ENCODE results near the gene HS2ST1. TPM values are rescaled to one million over a fixed set of nuclear protein-coding genes. Genes with fewer than 3 reads are reported as not detected.
"Not testable (repeated sequence)": the region's sequence is repeated elsewhere in the genome, so short reads cannot be mapped to it uniquely, and the experiment has no call there.

Gene HS2ST1
- polyA plus RNA-seq, 4 donors: 4.1 to 37.8 (median 7.5) TPM

DNA sequence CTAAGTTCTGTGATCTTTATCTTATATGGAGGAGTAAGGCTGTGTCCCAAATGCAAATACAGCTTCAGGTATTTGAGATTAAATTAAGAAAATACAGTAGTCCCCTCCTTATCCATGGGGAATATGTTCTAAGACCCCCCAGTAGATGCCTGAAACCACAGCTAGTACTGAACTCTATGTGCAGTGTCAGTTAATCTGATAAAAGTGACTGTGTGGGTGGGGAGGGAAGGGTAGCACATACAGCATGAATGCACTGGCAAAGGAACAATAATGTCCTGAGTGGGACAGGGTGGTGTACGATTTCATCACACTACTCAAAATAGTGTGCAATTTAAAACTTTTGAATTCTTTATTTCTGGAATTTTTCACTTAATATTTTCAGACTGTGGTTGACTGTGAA, 83.1 kb downstream of the HS2ST1 start:
- 70 to 80% (median 71%) methylated on average over 1 of the region's 1 CpG for WGBS, 3 donors
- FAIRE-seq (no peak), DNase-seq (no peak)
- Histone ChIP-seq H3K36me3 (ENCODE audit: control insufficient read depth in 3 of 3, insufficient read depth in 2 of 3, low read depth in 1 of 3, low read length in 3 of 3) (no peaks in the 10 kb centered on the region), H3K4me1 (ENCODE audit: control insufficient read depth in 3 of 3, insufficient read depth in 2 of 3, low read depth in 1 of 3, low read length in 2 of 3) (no peaks in the 10 kb centered on the region), H3K27me3 (ENCODE audit: control insufficient read depth in 3 of 3, insufficient read depth in 3 of 3, low read length in 3 of 3) (no peaks in the 10 kb centered on the region), H3K27ac (ENCODE audit: low read depth in 1 of 3, low read length in 2 of 3) (no peak overlapping the region), H3K9me3 (ENCODE audit: control insufficient read depth in 2 of 2, insufficient read depth in 1 of 2, low read depth in 1 of 2, low read length in 1 of 2) (peaks cover 0 to 3% of the 10 kb centered on the region in 2 donors), H3K4me3 (ENCODE audit: low read depth in 1 of 3, low read length in 3 of 3) (no peak overlapping the region)

DNA sequence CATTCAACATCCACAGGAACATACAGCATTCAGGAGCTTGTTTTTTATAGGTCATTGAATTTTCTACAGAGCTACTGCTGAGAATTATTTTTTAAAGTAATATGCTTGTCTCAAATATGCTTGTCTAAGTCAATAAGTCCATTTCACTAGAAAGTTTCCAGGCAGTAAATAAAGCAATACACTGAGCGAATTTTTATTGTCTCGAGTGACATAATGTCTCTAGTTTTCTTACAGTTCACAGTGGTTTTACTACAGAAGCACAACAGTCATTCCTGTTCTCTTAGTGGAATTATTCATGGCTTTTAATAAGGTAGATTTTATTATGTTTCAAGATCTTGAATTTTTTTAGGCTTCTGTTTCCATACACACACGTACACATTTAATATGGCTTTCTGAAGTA, 83.8 kb downstream of the HS2ST1 start:
- DNase-seq (no peak), FAIRE-seq (no peak)
- H3K4me3 ChIP-seq (ENCODE audit: low read depth in 1 of 3, low read length in 3 of 3): no peak overlapping the region
- H3K9me3 ChIP-seq (ENCODE audit: control insufficient read depth in 2 of 2, insufficient read depth in 1 of 2, low read depth in 1 of 2, low read length in 1 of 2): peaks cover 0 to 3% of the 10 kb centered on the region in 2 donors
- no peaks in the 10 kb centered on the region for H3K27me3 ChIP-seq (ENCODE audit: control insufficient read depth in 3 of 3, insufficient read depth in 3 of 3, low read length in 3 of 3)
- H3K27ac ChIP-seq (ENCODE audit: low read depth in 1 of 3, low read length in 2 of 3): no peak overlapping the region
- H3K36me3 ChIP-seq (ENCODE audit: control insufficient read depth in 3 of 3, insufficient read depth in 2 of 3, low read depth in 1 of 3, low read length in 3 of 3): no peaks in the 10 kb centered on the region
- H3K4me1 ChIP-seq (ENCODE audit: control insufficient read depth in 3 of 3, insufficient read depth in 2 of 3, low read depth in 1 of 3, low read length in 2 of 3): no peaks in the 10 kb centered on the region
- 95 to 96% (median 96%) methylated on average over 3 of the region's 3 CpGs for WGBS, 3 donors

DNA sequence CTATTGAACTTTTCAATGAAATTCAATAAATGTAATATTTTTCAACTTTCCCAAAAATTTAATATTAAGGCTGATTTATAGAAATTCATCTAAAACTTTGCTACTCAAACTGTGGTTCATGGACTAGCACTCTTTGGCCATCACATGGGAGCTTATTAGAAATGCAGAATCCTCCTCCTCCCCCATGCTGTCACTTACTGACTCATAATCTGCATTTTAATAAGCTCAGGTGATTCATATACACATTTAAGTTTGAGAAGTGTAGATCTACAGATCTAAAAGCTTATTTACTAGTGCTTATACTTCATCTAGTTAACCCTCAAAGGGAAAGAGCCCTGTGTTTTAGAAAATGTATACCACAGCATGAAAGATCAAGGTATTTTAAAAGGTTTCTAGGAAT, 84.3 kb downstream of the HS2ST1 start:
- DNase-seq (no peak), FAIRE-seq (no peak)
- Histone ChIP-seq H3K4me1 (ENCODE audit: control insufficient read depth in 3 of 3, insufficient read depth in 2 of 3, low read depth in 1 of 3, low read length in 2 of 3) (no peaks in the 10 kb centered on the region), H3K4me3 (ENCODE audit: low read depth in 1 of 3, low read length in 3 of 3) (no peak overlapping the region), H3K9me3 (ENCODE audit: control insufficient read depth in 2 of 2, insufficient read depth in 1 of 2, low read depth in 1 of 2, low read length in 1 of 2) (peaks cover 0 to 3% of the 10 kb centered on the region in 2 donors), H3K27ac (ENCODE audit: low read depth in 1 of 3, low read length in 2 of 3) (no peak overlapping the region), H3K36me3 (ENCODE audit: control insufficient read depth in 3 of 3, insufficient read depth in 2 of 3, low read depth in 1 of 3, low read length in 3 of 3) (no peaks in the 10 kb centered on the region), H3K27me3 (ENCODE audit: control insufficient read depth in 3 of 3, insufficient read depth in 3 of 3, low read length in 3 of 3) (no peaks in the 10 kb centered on the region)

DNA sequence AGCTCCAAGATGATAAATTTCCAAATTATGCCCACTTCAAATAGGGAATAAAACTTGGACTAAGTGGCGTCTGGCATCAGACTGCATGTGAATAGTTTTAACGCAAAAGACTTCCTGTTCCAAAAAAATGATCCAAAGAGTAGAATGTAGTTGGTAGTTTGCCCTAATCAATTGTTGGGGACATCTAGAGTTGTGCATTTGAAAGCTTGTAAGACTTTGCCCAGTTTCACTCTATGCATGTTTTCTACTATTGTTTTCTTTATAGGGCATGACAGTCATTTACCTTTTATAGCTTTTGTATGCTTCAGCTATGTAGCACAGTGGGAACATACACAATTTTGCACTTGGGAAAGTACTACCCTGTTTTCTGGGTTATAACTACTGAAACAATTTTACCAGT, 86.0 kb downstream of the HS2ST1 start:
- no peak overlapping the region for H3K27ac ChIP-seq (ENCODE audit: low read depth in 1 of 3, low read length in 2 of 3)
- DNase-seq: peak in 1 of 2 donors; percentile 4
- peaks cover 0 to 3% of the 10 kb centered on the region in 2 donors for H3K9me3 ChIP-seq (ENCODE audit: control insufficient read depth in 2 of 2, insufficient read depth in 1 of 2, low read depth in 1 of 2, low read length in 1 of 2)
- no peaks in the 10 kb centered on the region for H3K27me3 ChIP-seq (ENCODE audit: control insufficient read depth in 3 of 3, insufficient read depth in 3 of 3, low read length in 3 of 3)
- H3K4me1 ChIP-seq (ENCODE audit: control insufficient read depth in 3 of 3, insufficient read depth in 2 of 3, low read depth in 1 of 3, low read length in 2 of 3): no peaks in the 10 kb centered on the region
- no peak for FAIRE-seq
- no peaks in the 10 kb centered on the region for H3K36me3 ChIP-seq (ENCODE audit: control insufficient read depth in 3 of 3, insufficient read depth in 2 of 3, low read depth in 1 of 3, low read length in 3 of 3)
- WGBS, 3 donors: 35 to 72% (median 41%) methylated on average over 2 of the region's 2 CpGs
- H3K4me3 ChIP-seq (ENCODE audit: low read depth in 1 of 3, low read length in 3 of 3): no peak overlapping the region

DNA sequence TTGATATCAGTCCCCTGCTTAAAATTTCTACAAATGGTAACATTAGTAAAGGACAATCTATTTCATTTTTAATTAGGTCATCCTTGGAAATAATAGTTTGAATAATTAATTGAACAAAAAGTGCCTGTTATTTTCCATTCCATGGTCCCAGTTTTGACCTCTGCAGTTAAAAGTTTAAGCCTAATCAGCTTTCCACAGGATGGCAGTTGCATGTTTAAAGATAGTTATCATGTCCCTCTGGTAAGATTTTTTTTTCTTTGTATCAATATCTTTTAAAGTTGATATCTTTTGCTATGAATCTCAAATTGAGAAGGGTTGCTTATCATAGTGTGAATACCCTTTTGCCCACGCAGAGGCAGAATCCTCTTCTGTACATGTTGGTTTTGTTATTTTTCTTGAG, 90.4 kb downstream of the HS2ST1 start:
- DNase-seq (no peak), FAIRE-seq (no peak)
- H3K9me3 ChIP-seq (ENCODE audit: control insufficient read depth in 2 of 2, insufficient read depth in 1 of 2, low read depth in 1 of 2, low read length in 1 of 2): peaks cover 0 to 3% of the 10 kb centered on the region in 2 donors
- no peak overlapping the region for H3K4me3 ChIP-seq (ENCODE audit: low read depth in 1 of 3, low read length in 3 of 3)
- 97 to 100% (median 100%) methylated on average over 1 of the region's 1 CpG for WGBS, 3 donors
- H3K27ac ChIP-seq (ENCODE audit: low read depth in 1 of 3, low read length in 2 of 3): no peak overlapping the region
- H3K4me1 ChIP-seq (ENCODE audit: control insufficient read depth in 3 of 3, insufficient read depth in 2 of 3, low read depth in 1 of 3, low read length in 2 of 3): no peaks in the 10 kb centered on the region
- no peaks in the 10 kb centered on the region for H3K36me3 ChIP-seq (ENCODE audit: control insufficient read depth in 3 of 3, insufficient read depth in 2 of 3, low read depth in 1 of 3, low read length in 3 of 3)
- no peaks in the 10 kb centered on the region for H3K27me3 ChIP-seq (ENCODE audit: control insufficient read depth in 3 of 3, insufficient read depth in 3 of 3, low read length in 3 of 3)

DNA sequence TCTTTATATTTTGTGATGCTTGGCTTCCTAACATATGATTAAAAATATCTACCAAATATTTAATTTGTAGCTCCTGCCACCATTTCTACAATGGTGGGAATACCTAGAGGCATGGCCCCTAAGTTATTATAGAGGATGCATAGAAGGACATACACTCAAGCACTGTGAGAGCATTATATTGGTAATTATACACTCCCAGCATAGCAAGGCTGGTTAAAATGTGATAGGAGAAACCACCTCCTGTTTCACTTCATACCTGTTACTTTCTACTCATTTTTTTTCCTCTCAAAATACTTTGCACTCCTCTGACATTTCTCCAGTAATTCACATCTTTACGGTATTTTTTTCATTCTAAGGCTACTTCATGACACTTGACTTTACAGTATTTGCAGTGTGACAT, 92.9 kb downstream of the HS2ST1 start:
- Histone ChIP-seq H3K4me3 (ENCODE audit: low read depth in 1 of 3, low read length in 3 of 3) (no peak overlapping the region), H3K9me3 (ENCODE audit: control insufficient read depth in 2 of 2, insufficient read depth in 1 of 2, low read depth in 1 of 2, low read length in 1 of 2) (peaks cover 0 to 5% of the 10 kb centered on the region in 2 donors), H3K36me3 (ENCODE audit: control insufficient read depth in 3 of 3, insufficient read depth in 2 of 3, low read depth in 1 of 3, low read length in 3 of 3) (no peaks in the 10 kb centered on the region), H3K27ac (ENCODE audit: low read depth in 1 of 3, low read length in 2 of 3) (no peak overlapping the region), H3K4me1 (ENCODE audit: control insufficient read depth in 3 of 3, insufficient read depth in 2 of 3, low read depth in 1 of 3, low read length in 2 of 3) (no peaks in the 10 kb centered on the region), H3K27me3 (ENCODE audit: control insufficient read depth in 3 of 3, insufficient read depth in 3 of 3, low read length in 3 of 3) (no peaks in the 10 kb centered on the region)
- no peak for FAIRE-seq
- no peak for DNase-seq
- WGBS, 3 donors: 93 to 100% (median 97%) methylated on average over 1 of the region's 1 CpG

DNA sequence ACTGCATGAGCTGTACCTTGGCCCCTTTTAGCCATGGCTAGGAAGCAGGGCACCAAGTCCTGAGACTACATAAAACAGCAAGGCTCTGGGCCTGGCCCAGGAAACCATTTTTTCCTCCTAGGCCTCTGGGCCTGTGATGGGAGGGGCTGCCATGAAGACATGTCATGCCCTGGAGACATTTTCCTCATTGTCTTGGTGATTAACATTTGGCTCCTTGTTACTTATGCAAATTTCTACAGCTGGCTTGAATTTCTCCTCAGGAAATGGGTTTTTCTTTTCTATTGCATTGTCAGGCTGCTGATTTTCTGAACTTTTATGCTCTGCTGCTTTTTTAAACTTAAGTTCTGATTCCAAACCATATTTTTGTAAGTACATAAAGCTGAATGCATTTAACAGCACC, 99.0 kb downstream of the HS2ST1 start:
- not testable (repeated sequence) for H3K27ac ChIP-seq (ENCODE audit: low read depth in 1 of 3, low read length in 2 of 3); H3K4me3 ChIP-seq (ENCODE audit: low read depth in 1 of 3, low read length in 3 of 3); H3K36me3 ChIP-seq (ENCODE audit: control insufficient read depth in 3 of 3, insufficient read depth in 2 of 3, low read depth in 1 of 3, low read length in 3 of 3); H3K27me3 ChIP-seq (ENCODE audit: control insufficient read depth in 3 of 3, insufficient read depth in 3 of 3, low read length in 3 of 3); DNase-seq; H3K4me1 ChIP-seq (ENCODE audit: control insufficient read depth in 3 of 3, insufficient read depth in 2 of 3, low read depth in 1 of 3, low read length in 2 of 3); FAIRE-seq
- H3K9me3 ChIP-seq (ENCODE audit: control insufficient read depth in 2 of 2, insufficient read depth in 1 of 2, low read depth in 1 of 2, low read length in 1 of 2): peaks cover 0 to 25% of the 10 kb centered on the region in 2 donors

DNA sequence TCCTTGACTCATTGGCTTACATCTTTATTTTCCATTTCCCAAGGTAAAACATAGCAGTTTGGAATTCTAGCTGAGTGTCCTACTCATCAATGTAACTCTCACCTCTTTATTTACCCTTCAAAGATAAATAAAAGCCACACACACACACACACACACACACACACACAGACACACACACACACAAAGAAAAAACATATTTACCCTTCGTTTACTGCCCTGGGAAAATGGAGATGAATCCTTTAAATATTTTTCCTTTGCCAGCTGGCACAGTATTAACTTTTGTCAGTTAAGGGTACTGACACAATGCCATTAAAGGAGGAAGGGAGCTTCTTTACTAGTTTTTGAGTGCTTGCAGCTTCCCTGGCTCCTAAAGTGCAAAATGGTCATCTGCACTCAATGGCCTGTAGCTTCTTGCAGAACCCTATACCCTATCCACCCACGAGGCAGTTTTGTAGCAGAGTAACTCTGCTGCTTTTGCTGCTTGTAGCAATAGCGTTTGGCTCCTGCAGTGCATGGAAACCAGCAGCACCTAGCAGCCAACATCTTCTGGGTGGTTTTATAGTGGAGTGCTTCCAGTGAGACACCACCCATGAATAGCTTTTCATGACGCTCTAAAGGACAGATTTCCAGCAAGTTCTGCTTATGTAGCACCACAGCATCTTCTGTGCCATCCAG, 103.7 kb downstream of the HS2ST1 start:
- 69 to 82% (median 74%) methylated on average over 4 of the region's 4 CpGs for WGBS, 3 donors
- Histone ChIP-seq H3K27ac (ENCODE audit: low read depth in 1 of 3, low read length in 2 of 3) (no peak overlapping the region), H3K4me1 (ENCODE audit: control insufficient read depth in 3 of 3, insufficient read depth in 2 of 3, low read depth in 1 of 3, low read length in 2 of 3) (no peaks in the 10 kb centered on the region), H3K27me3 (ENCODE audit: control insufficient read depth in 3 of 3, insufficient read depth in 3 of 3, low read length in 3 of 3) (no peaks in the 10 kb centered on the region), H3K4me3 (ENCODE audit: low read depth in 1 of 3, low read length in 3 of 3) (no peak overlapping the region), H3K36me3 (ENCODE audit: control insufficient read depth in 3 of 3, insufficient read depth in 2 of 3, low read depth in 1 of 3, low read length in 3 of 3) (peaks cover 0 to 2% (median 0%) of the 10 kb centered on the region in 3 donors), H3K9me3 (ENCODE audit: control insufficient read depth in 2 of 2, insufficient read depth in 1 of 2, low read depth in 1 of 2, low read length in 1 of 2) (peaks cover 0 to 12% of the 10 kb centered on the region in 2 donors)
- FAIRE-seq (no peak), DNase-seq (no peak)

DNA sequence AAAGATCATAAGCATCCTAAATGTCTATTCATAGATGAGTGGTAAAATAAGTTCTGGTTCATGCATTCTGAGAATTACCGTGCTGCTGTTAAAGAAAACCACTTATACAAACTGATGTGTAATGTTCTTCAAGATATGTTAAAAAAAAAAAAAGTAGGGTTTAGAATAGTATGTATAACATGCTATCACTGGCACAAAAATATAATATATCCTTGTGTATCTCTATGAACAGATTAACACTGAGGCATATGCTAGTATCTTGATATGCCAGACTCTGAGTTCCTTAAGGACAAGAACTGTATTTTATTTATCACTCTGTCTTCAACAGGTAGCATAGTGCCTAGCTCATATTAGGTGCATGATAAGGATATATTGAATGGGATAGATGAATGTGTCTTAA, 108.9 kb downstream of the HS2ST1 start:
- Histone ChIP-seq H3K27ac (ENCODE audit: low read depth in 1 of 3, low read length in 2 of 3) (no peak overlapping the region), H3K4me3 (ENCODE audit: low read depth in 1 of 3, low read length in 3 of 3) (no peak overlapping the region), H3K4me1 (ENCODE audit: control insufficient read depth in 3 of 3, insufficient read depth in 2 of 3, low read depth in 1 of 3, low read length in 2 of 3) (no peaks in the 10 kb centered on the region), H3K9me3 (ENCODE audit: control insufficient read depth in 2 of 2, insufficient read depth in 1 of 2, low read depth in 1 of 2, low read length in 1 of 2) (no peaks in the 10 kb centered on the region), H3K27me3 (ENCODE audit: control insufficient read depth in 3 of 3, insufficient read depth in 3 of 3, low read length in 3 of 3) (no peaks in the 10 kb centered on the region), H3K36me3 (ENCODE audit: control insufficient read depth in 3 of 3, insufficient read depth in 2 of 3, low read depth in 1 of 3, low read length in 3 of 3) (no peaks in the 10 kb centered on the region)
- DNase-seq (no peak), FAIRE-seq (no peak)
- 3 to 50% (median 11%) methylated on average over 1 of the region's 1 CpG for WGBS, 3 donors
